ENCODE measurements around the gene SLC7A7. TPM values are rescaled to one million over a fixed set of nuclear protein-coding genes. Genes with fewer than 3 reads are reported as not detected.
"Not testable (repeated sequence)": the region's sequence is repeated elsewhere in the genome, so short reads cannot be mapped to it uniquely, and the experiment has no call there.

SLC7A7 gene
- total RNA-seq, 1 donor = 4.3 TPM

GRCh38 chr14:22739423-22739822, 75.8 kb downstream of the SLC7A7 start:
- Histone ChIP-seq H3K36me3 (ENCODE audit: insufficient read depth, low read length) (no peaks in the 10 kb centered on the region), H3K79me2 (ENCODE audit: insufficient read depth, low read length) (no peaks in the 10 kb centered on the region), H3K4me2 (ENCODE audit: insufficient read depth, low read length) (no peak overlapping the region), H3K27me3 (ENCODE audit: insufficient read depth, low read length) (no peaks in the 10 kb centered on the region), H4K20me1 (ENCODE audit: insufficient read depth, low read length) (no peaks in the 10 kb centered on the region), H3K4me3 (ENCODE audit: insufficient read depth, low read length) (no peak overlapping the region), H3K4me1 (ENCODE audit: insufficient read depth, low read length) (no peaks in the 10 kb centered on the region), H2AFZ (ENCODE audit: low read length) (no peak overlapping the region), H3K9me3 (ENCODE audit: low read depth, low read length) (no peaks in the 10 kb centered on the region), H3K27ac (ENCODE audit: low read depth, low read length) (no peak overlapping the region)
- DNase-seq (ENCODE audit: insufficient read length, low spot score, missing footprints) = no peak
- TF ChIP-seq CTCF (IDR thresholded peaks at IDR 0.05; ENCODE audit: extremely low read depth, low read depth, low read length) = no peak

GRCh38 chr14:22737052-22737451, 78.2 kb downstream of the SLC7A7 start:
- no peak for TF ChIP-seq CTCF (IDR thresholded peaks at IDR 0.05; ENCODE audit: extremely low read depth, low read depth, low read length)
- DNase-seq (ENCODE audit: insufficient read length, low spot score, missing footprints) = peak; percentile 37

GRCh38 chr14:22736384-22736783, 78.9 kb downstream of the SLC7A7 start:
- not testable (repeated sequence) for H3K27me3 ChIP-seq (ENCODE audit: insufficient read depth, low read length); H2AFZ ChIP-seq (ENCODE audit: low read length); DNase-seq (ENCODE audit: insufficient read length, low spot score, missing footprints); H3K4me2 ChIP-seq (ENCODE audit: insufficient read depth, low read length); H3K9me3 ChIP-seq (ENCODE audit: low read depth, low read length); H3K79me2 ChIP-seq (ENCODE audit: insufficient read depth, low read length); H3K27ac ChIP-seq (ENCODE audit: low read depth, low read length); H3K36me3 ChIP-seq (ENCODE audit: insufficient read depth, low read length); H3K4me1 ChIP-seq (ENCODE audit: insufficient read depth, low read length); H4K20me1 ChIP-seq (ENCODE audit: insufficient read depth, low read length); H3K4me3 ChIP-seq (ENCODE audit: insufficient read depth, low read length)

More at GRCh38 chr14:22737052-22737451, 78.2 kb downstream of the SLC7A7 start:
- Histone ChIP-seq H3K4me2 (ENCODE audit: insufficient read depth, low read length) (no peak overlapping the region), H3K9me3 (ENCODE audit: low read depth, low read length) (no peaks in the 10 kb centered on the region), H3K4me3 (ENCODE audit: insufficient read depth, low read length) (no peak overlapping the region), H3K36me3 (ENCODE audit: insufficient read depth, low read length) (no peaks in the 10 kb centered on the region), H3K4me1 (ENCODE audit: insufficient read depth, low read length) (no peaks in the 10 kb centered on the region), H2AFZ (ENCODE audit: low read length) (peak overlapping the region; percentile 63), H3K27me3 (ENCODE audit: insufficient read depth, low read length) (no peaks in the 10 kb centered on the region), H3K79me2 (ENCODE audit: insufficient read depth, low read length) (no peaks in the 10 kb centered on the region), H4K20me1 (ENCODE audit: insufficient read depth, low read length) (no peaks in the 10 kb centered on the region), H3K27ac (ENCODE audit: low read depth, low read length) (no peak overlapping the region)

GRCh38 chr14:22735096-22735495, 80.1 kb downstream of the SLC7A7 start:
- H2AFZ ChIP-seq (ENCODE audit: low read length) = no peak overlapping the region
- H3K4me2 ChIP-seq (ENCODE audit: insufficient read depth, low read length) = no peak overlapping the region
- TF ChIP-seq CTCF (IDR thresholded peaks at IDR 0.05; ENCODE audit: extremely low read depth, low read depth, low read length) = no peak
- H3K27me3 ChIP-seq (ENCODE audit: insufficient read depth, low read length) = no peaks in the 10 kb centered on the region
- no peaks in the 10 kb centered on the region for H3K36me3 ChIP-seq (ENCODE audit: insufficient read depth, low read length)
- H3K27ac ChIP-seq (ENCODE audit: low read depth, low read length) = no peak overlapping the region
- no peak overlapping the region for H3K4me3 ChIP-seq (ENCODE audit: insufficient read depth, low read length)
- H4K20me1 ChIP-seq (ENCODE audit: insufficient read depth, low read length) = no peaks in the 10 kb centered on the region
- H3K9me3 ChIP-seq (ENCODE audit: low read depth, low read length) = no peaks in the 10 kb centered on the region
- no peaks in the 10 kb centered on the region for H3K4me1 ChIP-seq (ENCODE audit: insufficient read depth, low read length)
- no peaks in the 10 kb centered on the region for H3K79me2 ChIP-seq (ENCODE audit: insufficient read depth, low read length)
- DNase-seq (ENCODE audit: insufficient read length, low spot score, missing footprints) = no peak

Data from osteoblast (primary cell).